Endothelial cell of umbilical vein (primary cell): Measurements from ENCODE around the gene YARS1. TPM values are rescaled to one million over a fixed set of nuclear protein-coding genes. Genes with fewer than 3 reads are reported as not detected.
A peak's percentile ranks its signal among the peaks of the same experiment; 100 is the strongest.

ENCODE experiments used
- BruUV-seq: library from RNA; stranded (reverse); fragments of 400-500 nt; replicated peaks from 2 replicates; lab custom pipeline; 2021; lab: Mats Ljungman, UMichigan
- CTCF ChIA-PET: fragments of 300-600, 350-600 bp; sonication (Branson Sonifier 250); formaldehyde crosslinking; loops from one replicate; lab custom pipeline; 2021; ENCODE audit warnings: antibody characterized with exemption, inconsistent platforms; lab: Charles Lee
- POLR2A ChIA-PET: fragments of 300-600, 350-600 bp; sonication (Branson Sonifier 250); formaldehyde crosslinking; loops from one replicate; lab custom pipeline; 2021; ENCODE audit warnings: antibody characterized with exemption, inconsistent platforms; lab: Charles Lee
- DNase-seq: peaks from one replicate; pipeline ENCODE4 v3.0.0-alpha.2; 2011; ENCODE audit warnings: low read depth, low spot score
- FAIRE-seq: peaks from 2 replicates; lab custom pipeline; 2011; peaks lifted over from hg19 to GRCh38; lab: Jason Lieb, UNC
- H2AFZ ChIP-seq: 2 replicates; pipeline ENCODE4 v1.6.0; 2012; ENCODE audit warnings: low read depth, low read length, control low read depth, inconsistent platforms
- H3K27ac ChIP-seq: 2 replicates; pipeline ENCODE4 v1.5.1; 2011; ENCODE audit warnings: low read depth, mild to moderate bottlenecking, control low read depth, low read length, moderate library complexity; ENCODE audit not compliant: insufficient read depth
- H3K27me3 ChIP-seq, 2 experiments: 2 replicates each; pipeline versions ENCODE4 v1.6.0 to v1.6.1; 2011; ENCODE audit warnings: low read length in 2 of 2, mixed read lengths in 1 of 2; ENCODE audit not compliant: control insufficient read depth in 2 of 2, insufficient read depth in 2 of 2
- H3K36me3 ChIP-seq, 2 experiments: 2 replicates in 1 of 2; 3 replicates in 1 of 2; pipeline ENCODE4 v1.5.1; 2011; ENCODE audit warnings: low read length in 2 of 2, mild to moderate bottlenecking in 1 of 2, moderate library complexity in 1 of 2; ENCODE audit not compliant: control insufficient read depth in 2 of 2, insufficient read depth in 2 of 2; ENCODE audit errors: extremely low read depth in 1 of 2
- H3K4me1 ChIP-seq: 3 replicates; pipeline ENCODE4 v1.5.1; 2011; ENCODE audit warnings: mild to moderate bottlenecking, low read length; ENCODE audit not compliant: control insufficient read depth, insufficient read depth; ENCODE audit errors: extremely low read depth
- H3K4me2 ChIP-seq: 2 replicates; pipeline ENCODE4 v1.6.1; 2011; ENCODE audit warnings: low read length, control low read depth, mixed read lengths; ENCODE audit not compliant: insufficient read depth
- H3K4me3 ChIP-seq, 3 experiments: fragments of 200-600 bp in 1 of 3; sonication (generic), shearing (Covaris generic) in 1 of 3; replicated peaks in 1 of 3; 2 replicates each; pipeline ENCODE4 v1.5.1; 2011 to 2016; ENCODE audit warnings: control low read depth in 3 of 3, low read length in 3 of 3, mild to moderate bottlenecking in 2 of 3, inconsistent platforms in 1 of 3, low read depth in 1 of 3, moderate library complexity in 1 of 3; ENCODE audit not compliant: insufficient read depth in 1 of 3
- H3K79me2 ChIP-seq: 2 replicates; pipeline ENCODE4 v1.6.0; 2012; ENCODE audit warnings: low read length, inconsistent platforms; ENCODE audit not compliant: control insufficient read depth, insufficient read depth
- H3K9ac ChIP-seq: replicated peaks from 2 replicates; pipeline ENCODE3; 2011; ENCODE audit warnings: low read length, control low read depth; ENCODE audit not compliant: insufficient read depth; ENCODE audit errors: extremely low read depth
- H3K9me1 ChIP-seq: replicated peaks from 3 replicates; pipeline ENCODE4 v1.6.0; 2011; ENCODE audit warnings: mild to moderate bottlenecking, low read length; ENCODE audit not compliant: control insufficient read depth, insufficient read depth; ENCODE audit errors: extremely low read depth
- H3K9me3 ChIP-seq: replicated peaks from 2 replicates; pipeline ENCODE4 v1.5.1; 2012; ENCODE audit warnings: low read length, inconsistent platforms; ENCODE audit not compliant: control insufficient read depth, insufficient read depth
- H4K20me1 ChIP-seq: replicated peaks from 2 replicates; pipeline ENCODE3; 2011; ENCODE audit warnings: mild to moderate bottlenecking, low read length; ENCODE audit not compliant: control insufficient read depth, insufficient read depth; ENCODE audit errors: extremely low read depth
- CTCF ChIP-seq, 2 donors: IDR thresholded peaks; 1 replicate in 1 of 2; 2 replicates in 1 of 2; pipeline ENCODE4 v1.5.1; 2011; ENCODE audit warnings: low read length in 2 of 2, mild to moderate bottlenecking in 2 of 2, moderate library complexity in 2 of 2, control low read depth in 1 of 2, inconsistent platforms in 1 of 2, low read depth in 1 of 2; ENCODE audit not compliant: insufficient read depth in 1 of 2; ENCODE audit errors: extremely low read depth in 1 of 2
- EZH2 ChIP-seq: IDR thresholded peaks from 2 replicates; pipeline ENCODE4 v1.6.1; 2012; ENCODE audit warnings: borderline replicate concordance, low read depth, mild to moderate bottlenecking, moderate library complexity, low read length, inconsistent platforms; ENCODE audit not compliant: severe bottlenecking
- FOS ChIP-seq: IDR thresholded peaks from 2 replicates; pipeline ENCODE4 v1.6.1; 2011; ENCODE audit warnings: mild to moderate bottlenecking, low read length, moderate library complexity, borderline replicate concordance; ENCODE audit not compliant: insufficient read depth
- GATA2 ChIP-seq: IDR thresholded peaks from 2 replicates; pipeline ENCODE4 v1.7.0; 2011; ENCODE audit warnings: low read depth, mild to moderate bottlenecking, moderate library complexity, mixed read lengths, low read length; ENCODE audit not compliant: insufficient read length, insufficient read depth
- JUN ChIP-seq: IDR thresholded peaks from 2 replicates; pipeline ENCODE4 v1.6.1; 2011; ENCODE audit warnings: borderline replicate concordance, low read depth; ENCODE audit not compliant: insufficient read length, insufficient read depth
- MAX ChIP-seq: IDR thresholded peaks from 2 replicates; pipeline ENCODE4 v1.6.1; 2011; ENCODE audit not compliant: insufficient read depth, insufficient read length
- MYC ChIP-seq: IDR thresholded peaks from one replicate; pipeline ENCODE4 v1.6.1; 2011; ENCODE audit warnings: mild to moderate bottlenecking, low read depth, low read length
- POLR2A ChIP-seq: IDR thresholded peaks from 2 replicates; pipeline ENCODE4 v1.6.1; 2012; ENCODE audit warnings: low read depth, mild to moderate bottlenecking, control low read depth, low read length
- POLR2AphosphoS5 ChIP-seq: IDR thresholded peaks from 2 replicates; pipeline ENCODE4 v1.6.1; 2012; ENCODE audit warnings: low read depth, mild to moderate bottlenecking, control low read depth, low read length, moderate library complexity; ENCODE audit not compliant: insufficient read depth
- dilution Hi-C: fragments of 300-500 bp; cut with MboI; formaldehyde crosslinking; loops from one replicate; pipeline ENCODE4 v1.15.0; 2019; ENCODE audit warnings: low sequenced_read_pairs; ENCODE audit not compliant: extremely low pct_ligation_motif_present
- intact Hi-C: fragments of 100-400 bp; cut with micrococcal nuclease; formaldehyde crosslinking; loops from one replicate; pipeline ENCODE4 v1.10.0; 2022
- polyA plus RNA-seq, 4 experiments: library from polyadenylated mRNA; depleted of rRNA in 3 of 4; stranded (reverse) in 3 of 4; unstranded in 1 of 4; fragments of >200 nt; gene quantifications; 2 replicates each; pipeline versions ENCODE4 v1.2.1 to v1.2.3, GENCODE V29; 2011 to 2012; ENCODE audit warnings: missing spikeins in 1 of 4
- total RNA-seq: library from RNA; stranded (reverse); gene quantifications from 2 replicates; pipeline ENCODE4 v1.2.3, GENCODE V29; 2021

The YARS1 gene
- total and polyA plus RNA-seq, 2 donors (not counting 3 experiments of a cell fraction or from before 2014, with no cell fraction given): 38.2 to 144 TPM

GRCh38 chr1:32768110-32768850 is 48.9 kb downstream of the YARS1 start:
- Histone ChIP-seq H4K20me1 (no peaks in the 10 kb centered on the region), H3K4me3 (no peak overlapping the region), H3K79me2 (no peaks in the 10 kb centered on the region), H3K4me2 (no peak overlapping the region), H3K27ac (no peak overlapping the region), H3K9ac (no peak overlapping the region), H3K4me1 (peaks cover 7% of the 10 kb centered on the region), H3K36me3 (peaks cover 0 to 4% of the 10 kb centered on the region in 2 experiments), H3K9me3 (no peaks in the 10 kb centered on the region), H2AFZ (no peak overlapping the region), H3K9me1 (no peaks in the 10 kb centered on the region), H3K27me3 (no peaks in the 10 kb centered on the region)
- dilution Hi-C loops: no loop called here
- FAIRE-seq (no peak), DNase-seq (no peak)
- CTCF ChIA-PET: interaction anchor here (0.8 to 12.2 kb wide), 5 partner anchors 9 to 248 kb away, joined by 3 to 392 read pairs (median 4); a partner anchor contains a TSS
- BruUV-seq: no TSS peak
- intact Hi-C loops: no loop called here
- POLR2A ChIA-PET: no interaction called here
- TF ChIP-seq GATA2: no peak
- TF ChIP-seq POLR2A: no peak
- TF ChIP-seq MAX: no peak

- CTCF ChIA-PET: interaction anchor here (12.2 kb wide), 1 partner anchor 55 kb away, joined by 392 read pairs; no protein-coding TSS in a partner anchor
- DNase-seq (peak; percentile 46), FAIRE-seq (no peak)
- H4K20me1 ChIP-seq: no peaks in the 10 kb centered on the region
- TF ChIP-seq EZH2: no peak
- no peak for TF ChIP-seq FOS
- TF ChIP-seq CTCF (IDR thresholded peaks at IDR 0.05; ENCODE audit: extremely low read depth in 1 of 2, insufficient read depth in 1 of 2, low read depth in 1 of 2, low read length in 2 of 2): no peak
- no peak for TF ChIP-seq MYC
- no peak for TF ChIP-seq POLR2A
- no peak for TF ChIP-seq GATA2
- TF ChIP-seq MAX: no peak
- no peak for TF ChIP-seq JUN
- no peak for TF ChIP-seq POLR2AphosphoS5
- H3K27ac ChIP-seq: no peak overlapping the region
- no peaks in the 10 kb centered on the region for H3K9me3 ChIP-seq
- H3K9ac ChIP-seq: no peak overlapping the region
- dilution Hi-C loops: no loop called here
- no peaks in the 10 kb centered on the region for H3K79me2 ChIP-seq
- intact Hi-C loops: no loop called here
- no peak overlapping the region for H2AFZ ChIP-seq
- no peak overlapping the region for H3K4me3 ChIP-seq
- H3K9me1 ChIP-seq: no peaks in the 10 kb centered on the region
- no peaks in the 10 kb centered on the region for H3K27me3 ChIP-seq
- POLR2A ChIA-PET: no interaction called here
- BruUV-seq: no TSS peak
- H3K4me2 ChIP-seq: no peak overlapping the region
- H3K36me3 ChIP-seq: peaks cover 0 to 4% of the 10 kb centered on the region in 2 experiments
- peaks cover 7% of the 10 kb centered on the region for H3K4me1 ChIP-seq
These were observed 49.5 kb downstream of the YARS1 start for GRCh38 chr1:32767641-32768040.
